NCI-H526 (cell line): ENCODE data around the gene ANKFY1.
A peak's percentile ranks its signal among the peaks of the same experiment; 100 is the strongest.
"Not testable (repeated sequence)": the region's sequence is repeated elsewhere in the genome, so short reads cannot be mapped to it uniquely, and the experiment has no call there.

Source experiments
- DNase-seq, 2 experiments: peaks; one replicate each; lab custom pipeline; 2025; lab: John Stamatoyannopoulos, UW

The ANKFY1 gene

DNA sequence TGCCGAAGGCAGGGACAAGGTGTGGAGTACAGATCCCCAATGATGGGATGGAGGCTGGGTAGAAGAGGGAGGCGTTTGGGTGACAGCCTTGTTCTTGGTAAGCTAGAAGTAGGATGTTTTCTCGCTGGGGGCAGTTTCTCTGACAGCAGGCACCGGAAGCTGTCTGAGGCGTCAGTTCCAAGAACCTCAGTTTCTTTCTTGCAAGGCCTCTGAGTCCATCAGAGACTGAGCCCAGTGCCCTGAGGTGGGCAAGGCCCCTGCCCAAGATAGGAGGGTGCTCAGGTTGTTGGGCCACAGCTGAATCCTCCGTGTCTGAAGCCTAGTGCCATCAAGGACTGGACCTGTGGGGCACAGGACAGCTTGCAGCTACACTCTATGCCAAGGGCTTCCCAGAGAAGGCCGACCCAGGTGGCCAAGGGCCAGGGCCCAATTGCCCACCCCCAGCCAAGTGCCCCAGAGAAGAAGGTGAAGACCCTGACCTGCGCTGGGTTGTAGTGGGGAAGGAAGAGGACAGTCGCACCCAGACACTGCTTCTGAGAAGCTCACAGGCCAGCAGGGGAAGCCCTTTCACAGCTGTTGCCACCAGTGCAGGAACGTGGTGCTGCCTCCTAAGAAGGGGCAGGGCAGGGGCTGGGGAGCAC, 107.7 kb downstream of the ANKFY1 start:
- DNase-seq, result no peak

DNA sequence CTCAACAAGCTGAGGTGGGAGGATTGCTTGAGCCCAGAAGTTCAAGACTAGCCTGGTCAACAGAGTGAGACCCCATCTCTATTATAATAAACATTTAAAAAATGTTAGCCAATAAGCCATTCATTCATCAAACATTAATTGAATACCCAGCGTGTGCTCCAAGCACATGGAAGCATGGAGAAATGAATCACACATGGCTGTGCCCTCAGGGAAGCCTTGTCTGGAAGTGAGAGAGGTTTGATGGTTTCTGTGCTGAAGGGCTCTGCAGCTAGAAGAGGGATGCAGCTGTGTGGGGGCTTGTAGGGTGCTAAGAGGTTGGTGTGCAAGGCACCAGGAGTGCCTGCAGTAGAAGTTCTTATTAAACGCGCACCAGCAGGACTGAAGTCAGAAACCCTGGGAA, 109.6 kb downstream of the ANKFY1 start:
- DNase-seq, result no peak

DNA sequence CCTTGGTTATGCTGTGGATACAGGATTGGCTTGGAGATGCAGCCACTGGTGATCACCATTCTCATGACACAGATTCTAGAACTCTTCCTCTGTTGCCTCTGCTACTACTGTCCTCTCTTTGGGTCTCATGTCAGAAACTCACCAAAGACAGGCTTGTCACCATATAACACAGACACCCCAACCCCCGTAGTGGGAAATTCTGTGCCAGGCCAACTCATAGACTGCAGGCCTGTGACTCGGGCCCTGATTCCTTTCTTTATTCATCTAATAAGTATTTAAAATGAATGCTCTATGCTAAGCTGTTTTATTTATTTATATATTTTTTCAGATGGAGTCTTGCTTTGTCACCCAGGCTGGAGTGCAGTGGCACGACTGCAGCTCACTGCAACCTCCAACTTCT, 111.3 kb downstream of the ANKFY1 start:
- DNase-seq, result no peak

DNA sequence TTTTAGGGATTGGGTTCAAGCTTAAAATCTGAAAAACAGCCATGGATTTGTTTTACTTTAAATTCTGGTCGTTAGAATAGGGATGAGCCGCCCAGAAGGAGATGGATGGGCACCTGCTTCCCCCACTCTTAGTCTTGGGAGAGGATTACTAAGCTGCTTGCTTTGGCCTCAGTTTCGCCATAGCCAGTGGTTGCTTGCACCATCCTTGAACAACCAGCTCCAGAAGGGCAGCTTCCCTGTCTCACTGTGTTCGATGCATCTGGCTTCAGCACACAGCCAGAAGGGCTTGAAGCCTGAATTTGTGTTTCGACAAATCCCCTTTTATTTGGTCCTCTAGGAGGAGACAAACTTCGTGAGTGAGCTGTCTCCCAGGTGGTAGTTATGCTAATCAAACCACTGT, 113.7 kb downstream of the ANKFY1 start:
- DNase-seq, result no peak

DNA sequence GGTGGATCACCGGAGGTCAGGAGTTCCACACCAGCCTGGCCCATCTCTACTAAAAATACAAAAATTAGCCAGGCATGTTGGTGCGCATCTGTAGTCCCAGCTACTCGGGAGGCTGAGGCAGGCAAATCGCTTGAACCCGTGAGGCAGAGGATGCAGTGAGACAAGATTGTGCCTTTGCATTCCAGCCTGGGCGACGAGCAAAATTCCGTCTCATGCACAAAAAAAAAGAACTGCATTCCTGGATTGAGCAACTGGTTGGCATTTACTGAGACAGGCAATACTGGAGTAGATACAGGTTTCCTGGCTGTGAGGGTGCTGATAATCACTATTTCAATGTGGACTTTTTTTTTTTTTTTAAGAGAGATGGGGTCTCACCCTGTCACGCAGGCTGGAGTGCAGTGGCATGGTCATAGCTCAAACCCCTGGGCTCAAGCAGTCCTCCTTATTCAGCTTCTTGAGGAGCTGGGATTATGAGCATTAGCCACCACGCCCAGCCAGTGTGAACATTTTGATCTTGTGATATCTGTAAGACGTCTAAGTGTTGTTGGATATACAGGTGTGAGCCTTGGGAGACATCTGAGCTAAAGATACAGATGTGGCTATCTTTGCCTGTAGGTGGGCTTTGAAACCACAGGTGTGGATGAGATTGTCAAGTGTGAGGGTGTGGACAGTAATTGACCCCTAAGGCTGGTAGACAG, 115.0 kb downstream of the ANKFY1 start:
- no peak for DNase-seq

DNA sequence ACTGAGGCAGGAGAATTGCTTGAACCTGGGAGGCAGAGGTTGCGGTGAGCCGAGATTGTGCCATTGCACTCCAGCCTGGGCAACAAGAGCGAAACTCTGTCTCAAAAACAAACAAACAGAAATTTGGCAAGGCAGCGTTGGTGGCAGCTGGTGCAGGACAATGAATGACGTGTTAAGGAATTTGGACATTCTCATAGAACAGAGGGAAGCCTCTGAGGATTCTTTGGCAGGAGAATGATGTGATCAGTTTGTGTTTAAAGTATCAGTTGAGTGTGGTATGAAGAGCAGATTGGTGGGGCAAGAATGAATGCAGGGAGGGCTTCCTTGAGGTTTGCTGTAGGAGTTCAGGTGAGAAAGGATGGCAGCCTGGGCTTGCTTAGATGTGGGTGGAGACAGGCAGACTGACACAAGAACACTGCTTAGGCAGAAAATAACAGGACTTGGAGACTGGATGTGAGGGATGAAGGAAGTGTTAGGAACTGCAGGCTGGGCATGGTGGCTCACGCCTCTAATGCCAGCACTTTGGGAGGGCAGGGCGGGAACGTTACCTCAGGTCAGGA, 115.9 kb downstream of the ANKFY1 start:
- DNase-seq, result no peak

DNA sequence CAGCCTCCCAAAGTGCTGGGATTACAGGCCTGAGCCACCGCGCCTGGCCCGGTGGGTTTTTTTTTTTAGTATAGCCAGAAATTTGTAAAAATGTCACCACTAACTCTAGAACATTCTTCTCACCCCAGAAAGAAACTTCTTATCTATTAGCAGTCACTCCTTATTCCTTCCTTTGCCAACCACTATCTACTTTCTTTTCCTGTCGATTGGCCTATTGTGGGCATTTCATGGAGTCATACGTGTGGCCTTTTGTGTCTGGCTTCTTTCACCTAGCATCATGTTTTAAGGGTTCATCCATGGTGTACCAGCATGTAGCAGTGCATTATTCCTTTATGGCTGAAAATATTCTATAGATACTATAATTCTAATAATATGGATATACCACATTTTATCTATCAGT, 117.1 kb downstream of the ANKFY1 start:
- no peak for DNase-seq

DNA sequence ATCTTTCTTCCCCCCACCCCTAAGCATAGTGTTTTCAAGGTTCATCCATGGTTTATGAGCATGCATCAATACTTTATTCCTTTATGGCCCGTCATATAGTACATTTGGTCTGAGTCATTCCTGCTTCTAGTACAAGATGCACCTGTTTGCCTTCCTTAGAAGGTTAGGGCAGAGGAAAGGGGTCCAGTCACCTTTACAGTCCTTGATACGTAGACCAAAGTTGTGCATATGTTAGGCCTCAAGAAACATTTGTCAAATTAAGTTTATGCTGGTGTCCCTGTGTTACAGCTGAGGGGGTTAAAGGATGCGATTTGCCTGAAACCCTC, 119.4 kb downstream of the ANKFY1 start:
- DNase-seq, result no peak

DNA sequence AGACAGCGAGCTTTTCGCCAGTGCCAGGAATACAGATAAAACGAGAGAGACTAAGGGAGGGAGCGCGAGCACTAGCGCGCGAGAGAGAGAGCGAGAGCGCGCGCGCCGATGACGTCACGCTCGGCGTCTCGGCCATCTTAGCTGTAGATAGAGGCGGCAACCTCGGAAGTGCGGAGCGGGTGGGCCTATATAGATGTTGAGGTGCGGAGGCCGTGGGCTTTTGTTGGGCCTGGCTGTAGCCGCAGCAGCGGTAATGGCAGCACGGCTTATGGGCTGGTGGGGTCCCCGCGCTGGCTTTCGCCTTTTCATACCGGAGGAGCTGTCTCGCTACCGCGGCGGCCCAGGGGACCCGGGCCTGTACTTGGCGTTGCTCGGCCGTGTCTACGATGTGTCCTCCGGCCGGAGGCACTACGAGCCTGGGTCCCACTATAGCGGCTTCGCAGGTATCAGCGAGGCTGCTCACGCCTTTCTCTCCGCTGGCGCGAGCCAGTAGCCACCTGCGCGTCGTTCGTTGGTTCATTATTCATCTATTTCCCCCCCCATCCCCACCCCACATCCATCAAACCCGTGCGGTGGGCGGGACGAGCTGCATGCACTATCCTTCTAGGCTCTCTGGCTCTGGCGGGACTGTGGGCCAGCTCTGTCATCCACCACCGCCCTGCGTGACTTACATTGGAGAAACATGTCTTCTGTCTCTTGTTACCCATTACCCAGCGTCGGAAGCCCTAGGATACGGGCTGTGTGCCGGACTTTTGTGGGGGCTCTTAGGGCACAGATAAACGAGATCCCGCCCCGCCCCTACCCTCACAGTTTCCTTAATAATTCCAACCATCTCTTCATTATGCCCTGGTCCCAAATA, 120.0 kb downstream of the ANKFY1 start:
- DNase-seq, result peak; percentile 72 to 89

DNA sequence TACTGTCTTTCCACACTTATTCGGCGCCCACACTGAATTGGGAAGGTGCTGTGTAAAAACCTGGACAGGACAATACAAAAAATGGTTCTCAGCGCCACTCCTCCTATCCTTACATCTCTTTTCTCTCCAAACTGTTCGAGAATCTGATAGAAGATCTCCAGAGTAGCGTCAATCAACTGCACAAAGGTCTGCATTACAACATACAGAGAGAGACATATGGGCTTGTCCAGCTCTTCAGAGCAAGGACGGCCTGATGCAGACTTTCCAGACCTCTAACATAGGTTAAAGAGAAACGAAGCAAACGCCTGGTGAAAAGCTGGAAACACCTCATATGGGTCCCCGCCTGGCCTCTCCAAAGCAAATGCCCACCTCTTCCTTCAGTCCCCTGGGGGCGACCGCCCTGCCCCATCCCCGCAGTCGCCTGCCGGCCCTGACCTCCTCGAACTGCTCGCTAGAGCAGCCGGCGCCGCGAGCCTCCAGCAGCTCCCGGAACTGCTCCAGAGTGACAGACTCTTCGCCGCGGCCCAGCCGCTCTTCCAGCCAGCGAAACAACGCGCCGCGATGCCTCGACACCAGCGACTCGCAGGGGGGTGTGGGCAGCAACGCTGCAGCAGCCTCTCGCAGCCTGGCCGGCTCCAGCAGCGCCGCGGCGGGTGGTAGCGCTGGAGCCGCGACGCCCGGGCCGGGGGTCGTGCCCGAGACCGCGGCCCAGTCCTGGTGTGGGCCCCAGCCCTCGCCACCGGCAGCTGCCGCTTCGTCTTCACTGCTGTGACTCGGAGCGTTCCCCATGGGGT, 121.5 kb downstream of the ANKFY1 start:
- peak in 1 of 2 experiments; percentile 24 for DNase-seq

DNA sequence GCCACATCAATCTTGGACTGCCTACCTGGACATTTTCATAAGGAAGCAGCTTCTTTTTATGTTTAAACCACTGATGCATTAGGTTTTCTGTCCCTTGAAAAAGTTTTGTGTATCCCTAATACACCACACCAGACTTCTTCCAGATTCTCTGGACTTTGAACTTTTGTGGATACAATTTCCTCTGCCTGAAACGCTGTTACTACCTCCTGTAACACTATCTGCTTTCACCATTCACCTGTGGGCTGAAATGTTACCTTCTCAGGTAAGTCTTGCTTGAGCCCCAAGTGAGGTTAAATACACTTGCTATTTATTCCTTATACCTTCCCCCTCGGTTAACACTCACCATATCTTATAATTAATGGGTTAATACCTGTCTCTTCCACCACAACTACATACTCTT, 123.7 kb downstream of the ANKFY1 start:
- DNase-seq, result no peak

DNA sequence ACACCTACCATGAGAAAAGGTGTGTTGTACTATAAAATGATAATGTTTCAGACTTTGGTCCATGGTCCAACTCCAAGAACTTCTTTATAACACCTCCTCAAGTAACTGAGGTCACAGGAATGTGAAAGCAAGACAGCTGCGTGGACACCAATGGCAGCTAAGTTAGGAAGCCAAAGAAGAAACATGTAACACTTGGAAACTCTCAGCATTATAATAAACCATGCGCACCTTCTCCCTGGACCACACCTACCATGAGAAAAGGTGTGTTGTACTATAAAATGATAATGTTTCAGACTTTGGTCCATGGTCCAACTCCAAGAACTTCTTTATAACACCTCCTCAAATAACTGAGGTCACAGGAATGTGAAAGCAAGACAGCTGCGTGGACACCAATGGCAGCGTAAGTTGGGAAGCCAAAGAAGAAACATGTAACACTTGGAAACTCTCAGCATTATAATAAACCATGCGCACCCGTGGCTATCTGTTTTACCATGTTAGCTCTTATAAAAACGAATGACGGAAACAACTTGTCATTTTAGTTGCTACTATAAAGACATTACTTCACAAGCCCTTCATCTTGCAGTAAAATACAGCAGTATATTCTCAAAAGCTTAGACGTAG, 124.8 kb downstream of the ANKFY1 start:
- not testable (repeated sequence) for DNase-seq

DNA sequence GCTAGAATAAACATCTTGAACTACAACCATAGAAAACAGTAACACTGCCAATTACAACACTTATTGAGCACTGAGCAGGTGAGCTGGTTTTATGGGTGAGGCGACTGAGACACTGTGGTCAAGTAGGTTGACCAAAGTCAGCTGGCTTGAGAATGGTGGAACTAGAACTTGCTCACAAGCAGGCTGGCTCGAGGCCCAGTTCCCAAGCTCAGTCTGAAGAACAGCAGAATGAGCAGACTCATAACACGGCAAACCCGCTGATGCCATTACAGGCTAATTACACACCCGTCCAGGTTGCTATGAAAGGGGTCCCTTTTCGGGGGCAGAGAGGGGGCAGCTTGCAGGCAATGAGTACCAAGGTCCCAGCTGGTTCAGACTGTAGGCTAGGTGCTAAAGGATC, 127.4 kb downstream of the ANKFY1 start:
- no peak for DNase-seq

DNA sequence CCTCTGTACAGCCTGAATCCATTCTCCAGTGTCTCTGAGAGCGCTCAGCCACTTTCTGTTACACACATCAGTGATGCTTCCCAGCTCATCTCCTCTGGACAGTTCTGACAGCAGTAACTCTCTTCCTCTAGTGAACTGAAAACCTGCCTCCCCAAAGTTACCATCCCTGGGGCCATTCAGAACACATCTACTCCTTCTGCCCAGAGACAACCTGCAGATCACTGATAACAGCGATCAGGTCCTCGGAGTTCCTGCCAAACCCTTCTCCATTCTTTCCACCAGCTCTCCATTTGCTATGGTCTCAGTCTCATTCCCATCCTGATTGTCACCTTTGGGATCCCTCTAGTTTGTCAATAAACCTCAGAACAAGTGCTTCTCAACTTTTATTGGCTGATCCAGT, 128.3 kb downstream of the ANKFY1 start:
- DNase-seq, result no peak

DNA sequence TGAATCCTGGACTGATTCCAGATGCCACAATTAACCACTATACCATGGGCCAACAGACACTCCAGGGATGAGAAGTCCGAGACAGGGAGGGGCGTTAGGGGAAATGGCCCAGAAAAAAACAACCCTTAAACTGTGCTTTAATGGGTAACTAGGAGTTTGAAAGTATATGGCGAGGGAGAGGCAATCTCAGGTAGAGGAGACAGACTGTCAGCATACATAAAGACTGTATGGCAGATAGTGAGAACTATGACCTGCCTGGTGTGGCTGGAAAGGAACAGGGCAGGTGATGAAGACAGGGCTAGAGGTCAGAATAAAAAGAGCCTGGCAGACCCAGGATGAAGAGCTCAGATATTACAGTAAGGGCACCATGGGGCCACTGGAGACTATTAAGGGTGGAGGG, 129.1 kb downstream of the ANKFY1 start:
- no peak for DNase-seq

DNA sequence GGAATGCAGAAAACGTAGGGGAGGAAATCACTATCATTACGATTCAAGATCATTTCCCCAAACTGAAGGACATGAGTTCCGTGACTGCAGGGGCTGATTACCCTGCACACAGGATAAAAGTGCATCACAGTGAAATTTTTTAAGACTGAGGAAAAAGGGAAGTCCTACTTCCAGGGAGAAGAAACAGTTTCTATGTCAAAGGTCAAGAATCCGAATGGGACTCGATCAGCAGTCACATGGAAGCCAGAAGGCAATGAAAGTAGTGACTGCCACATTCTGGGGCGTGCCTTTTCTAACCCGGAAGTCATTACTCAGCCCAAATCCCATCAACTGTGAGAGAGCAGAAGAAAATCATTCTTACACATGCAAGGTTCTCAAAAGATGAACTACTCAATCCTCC, 133.1 kb downstream of the ANKFY1 start:
- DNase-seq, result no peak

DNA sequence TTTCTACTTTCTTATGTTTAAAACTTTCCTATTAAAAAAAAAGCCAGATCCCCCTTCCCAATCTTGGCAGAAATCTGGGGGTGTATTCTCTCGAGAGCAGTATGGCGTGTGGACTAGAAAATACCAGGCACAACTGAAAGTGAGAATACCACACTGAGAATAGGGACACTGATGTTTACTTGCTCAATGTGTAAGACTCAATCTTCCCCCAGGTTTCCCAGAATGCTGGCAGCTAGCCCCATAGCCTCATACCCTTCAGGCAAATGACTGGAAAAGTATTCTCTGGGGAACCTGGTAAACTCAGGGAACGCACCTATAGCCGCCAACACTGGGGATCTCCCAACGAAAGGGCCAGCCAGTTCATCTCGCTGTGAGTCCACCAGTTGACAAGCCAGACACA, 136.2 kb downstream of the ANKFY1 start:
- DNase-seq, result no peak

DNA sequence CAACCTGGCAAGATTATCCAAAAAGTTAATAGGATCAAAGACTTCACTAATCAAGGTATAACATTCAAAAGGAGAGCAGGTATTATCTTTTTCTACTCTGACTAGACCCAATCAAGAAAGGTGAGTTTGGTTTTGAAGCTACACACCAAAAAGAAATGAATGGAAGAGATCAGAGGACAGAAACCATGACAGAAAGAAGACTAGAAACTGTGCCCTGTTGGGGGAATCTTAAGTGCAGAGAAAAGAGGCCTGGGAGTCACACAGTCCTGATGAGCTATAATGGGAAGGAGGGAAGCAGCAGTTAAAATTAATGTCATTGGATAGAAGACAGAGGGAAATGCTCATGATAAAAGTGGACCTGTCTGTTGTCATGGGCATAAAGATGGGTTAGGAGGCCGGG, 138.2 kb downstream of the ANKFY1 start:
- no peak for DNase-seq

DNA sequence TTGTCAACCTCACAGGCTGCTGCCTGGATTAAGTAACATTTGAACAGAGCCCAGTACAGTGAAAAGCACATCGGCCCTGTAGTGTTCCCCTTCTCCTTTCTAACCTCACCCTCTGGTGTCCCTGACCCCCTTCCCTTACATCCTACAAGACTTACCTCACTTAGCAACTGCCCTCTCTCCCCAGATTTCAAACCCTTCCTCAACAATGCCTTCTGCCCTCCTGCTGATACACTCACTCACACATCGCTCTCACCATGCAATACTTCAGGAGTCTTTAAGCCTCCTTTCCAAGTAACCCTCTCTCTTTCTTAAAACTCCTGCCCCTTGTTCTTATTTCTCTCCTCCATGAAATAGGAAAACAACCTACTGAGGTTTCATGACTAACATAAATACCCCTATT, 138.8 kb downstream of the ANKFY1 start:
- DNase-seq, result no peak

DNA sequence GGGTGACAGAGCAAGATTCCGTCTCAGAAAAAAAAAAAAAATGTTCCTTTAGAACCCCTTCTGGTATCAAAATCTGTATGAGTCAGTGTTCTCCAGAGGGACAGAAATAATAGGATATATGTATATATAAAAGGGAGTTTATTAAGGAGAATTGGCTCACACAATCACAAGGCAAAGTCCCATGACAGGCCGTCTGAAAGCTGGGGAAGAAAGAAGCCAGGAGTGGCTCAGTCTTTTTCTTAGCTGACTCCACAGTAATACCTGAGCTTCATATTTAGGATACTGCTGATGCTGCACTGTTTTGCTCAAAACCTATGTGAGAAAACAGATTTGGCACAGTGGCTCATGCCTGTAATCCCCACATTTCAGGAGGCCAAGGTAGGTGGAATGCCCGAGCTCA, 143.4 kb downstream of the ANKFY1 start:
- DNase-seq, result no peak

DNA sequence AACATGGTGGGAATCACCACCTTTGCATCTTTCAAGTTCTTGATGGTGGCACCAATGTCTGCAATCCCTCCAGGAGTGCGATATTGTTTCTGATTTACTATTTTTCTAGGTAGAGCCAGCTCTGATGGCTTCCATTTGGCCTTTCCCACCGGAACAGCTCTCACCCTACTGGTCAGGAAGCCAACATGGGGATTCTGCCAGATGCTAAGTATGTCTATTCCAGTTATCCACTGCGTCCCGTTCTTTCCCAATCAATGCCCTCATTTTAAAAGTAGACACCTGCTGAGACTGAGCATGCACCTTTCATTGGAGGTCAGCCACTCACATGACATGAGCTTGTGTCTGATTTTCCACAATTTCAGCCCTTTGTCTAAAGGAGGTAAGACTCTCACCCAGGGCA, 144.5 kb downstream of the ANKFY1 start:
- DNase-seq, result no peak
